ENCODE data around the gene ALX4. TPM values are rescaled to one million over a fixed set of nuclear protein-coding genes. Genes with fewer than 3 reads are reported as not detected.

ALX4 gene
- total and polyA plus RNA-seq, 2 experiments from 2014 or later = not detected

- no peak for TF ChIP-seq REST (IDR thresholded peaks at IDR 0.05; ENCODE audit: unreplicated experiment)
- no peak for TF ChIP-seq ZNF331 (CRISPR knock-in tag; IDR thresholded peaks at IDR 0.05; ENCODE audit: low read depth)
- TF ChIP-seq EZH2phosphoT487 (IDR thresholded peaks at IDR 0.05; ENCODE audit: unreplicated experiment) = no peak
- no peak for TF ChIP-seq NANOG (IDR thresholded peaks at IDR 0.05; ENCODE audit: borderline replicate concordance)
- no peak for TF ChIP-seq POLR2AphosphoS5 (IDR thresholded peaks at IDR 0.05; ENCODE audit: low read depth)
- TF ChIP-seq ETS1 (IDR thresholded peaks at IDR 0.05) = no peak
Measured at GRCh38 chr11:44325698-44326097, 15.8 kb upstream of the ALX4 start (continued).

GRCh38 chr11:44324749-44325525 lies 15.0 kb upstream of the ALX4 start:
- H3K27ac Mint-ChIP-seq = no peak overlapping the region
- ATAC-seq = no peak
- TF ChIP-seq STAT1 (IDR thresholded peaks at IDR 0.05; ENCODE audit: unreplicated experiment) = no peak
- TF ChIP-seq REST (IDR thresholded peaks at IDR 0.05; ENCODE audit: unreplicated experiment) = no peak
- no peak for TF ChIP-seq ZNF331 (CRISPR knock-in tag; IDR thresholded peaks at IDR 0.05; ENCODE audit: low read depth)
- no peak for TF ChIP-seq ZNF114 (CRISPR knock-in tag; IDR thresholded peaks at IDR 0.05)
- TF ChIP-seq ETS1 (IDR thresholded peaks at IDR 0.05) = no peak
- no peak for TF ChIP-seq EZH2phosphoT487 (IDR thresholded peaks at IDR 0.05; ENCODE audit: unreplicated experiment)
- TF ChIP-seq JUNB (IDR thresholded peaks at IDR 0.05; ENCODE audit: unreplicated experiment) = no peak

More at GRCh38 chr11:44324749-44325525, 15.0 kb upstream of the ALX4 start:
- no peaks in the 10 kb centered on the region for H3K79me2 ChIP-seq (replicated peaks; ENCODE audit: insufficient read depth)
- DNase-seq (ENCODE audit: low spot score) = no peak
- H3K9me2 ChIP-seq (ENCODE audit: insufficient read depth) = no peaks in the 10 kb centered on the region
- no peak overlapping the region for H3K4me3 Mint-ChIP-seq
- H3K36me3 ChIP-seq (ENCODE audit: insufficient read depth) = no peaks in the 10 kb centered on the region
- peaks cover 96% of the 10 kb centered on the region for H3K27me3 ChIP-seq (ENCODE audit: insufficient read depth)
- H3K36me3 Mint-ChIP-seq (ENCODE audit: low read depth) = no peaks in the 10 kb centered on the region
- H3K27ac ChIP-seq (ENCODE audit: low read depth) = no peak overlapping the region
- H2AFZ ChIP-seq = no peak overlapping the region
- H3K27me3 Mint-ChIP-seq (ENCODE audit: insufficient read depth, low read depth, poor library complexity) = peaks cover 80% of the 10 kb centered on the region
- peaks cover 3% of the 10 kb centered on the region; the same call in 2 of the 3 replicates for H3K9me3 Mint-ChIP-seq
- H3F3A ChIP-seq (replicated peaks; ENCODE audit: low read depth) = 0 out of 2 replicates have a peak, but pooled peaks cover 3% of the 10 kb centered on the region
- peaks cover 25% of the 10 kb centered on the region for H3K4me1 ChIP-seq (ENCODE audit: insufficient read depth)
- no peak overlapping the region for H3K4me2 ChIP-seq
- no peak overlapping the region for H3K4me3 ChIP-seq
- peaks cover 22% of the 10 kb centered on the region for H3K4me1 Mint-ChIP-seq
- H4K20me1 ChIP-seq (replicated peaks; ENCODE audit: insufficient read depth) = peaks cover 11% of the 10 kb centered on the region

Measured in GM23338 (cell line).